NCI-H82 (cell line): ENCODE data around the gene NAV2.

Source experiments
- DNase-seq: peaks from one replicate; lab custom pipeline; 2025; lab: John Stamatoyannopoulos, UW

Gene NAV2

DNA sequence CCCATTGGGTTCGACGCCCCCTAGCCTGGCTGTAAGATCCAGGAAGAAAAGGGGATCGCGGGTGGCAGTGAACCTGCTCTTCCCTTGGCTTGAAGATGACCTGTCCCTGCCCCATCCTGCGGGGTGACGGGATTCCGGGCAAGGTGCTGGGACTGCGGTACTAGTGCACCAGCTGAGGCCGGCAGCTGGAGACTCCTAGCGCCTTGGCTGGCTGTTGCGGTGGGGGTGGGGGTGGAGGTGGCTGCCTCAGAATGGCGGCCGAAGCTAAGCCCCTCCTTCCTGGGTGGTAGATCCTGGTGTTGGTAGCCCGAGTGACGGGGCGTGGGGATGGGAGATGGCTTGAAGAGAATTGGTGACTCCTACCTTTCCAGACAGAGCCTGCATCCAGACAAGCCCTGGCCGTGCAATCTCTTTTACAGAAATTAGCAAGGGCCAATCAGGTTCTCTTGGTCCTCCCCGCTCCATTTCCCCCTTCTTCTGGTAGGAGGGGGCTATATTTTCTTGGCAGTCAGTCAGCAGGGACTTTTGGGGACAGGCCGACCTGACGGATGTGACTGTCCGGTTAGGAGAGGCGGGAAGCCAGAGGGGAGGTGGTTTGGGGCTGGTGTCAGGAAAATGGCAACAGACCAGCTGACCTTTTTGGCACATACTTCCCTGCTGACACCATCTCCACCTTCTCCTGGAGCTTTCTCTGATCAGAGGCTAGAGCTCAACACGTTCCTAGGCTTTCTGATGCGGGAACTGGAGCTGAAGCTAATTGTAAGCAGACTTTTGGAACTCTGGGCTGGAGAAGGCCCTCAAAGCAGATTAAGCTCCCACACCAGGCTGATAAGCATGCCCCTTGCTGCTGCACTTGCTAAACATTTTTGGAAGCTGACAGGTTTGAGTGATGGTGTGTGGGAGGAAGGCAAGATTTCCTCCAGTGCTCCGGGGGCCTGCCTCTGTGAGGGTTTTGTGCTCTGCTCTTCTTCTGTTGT is 2.0 kb downstream of the NAV2 start:
- peak; percentile 41 for DNase-seq

DNA sequence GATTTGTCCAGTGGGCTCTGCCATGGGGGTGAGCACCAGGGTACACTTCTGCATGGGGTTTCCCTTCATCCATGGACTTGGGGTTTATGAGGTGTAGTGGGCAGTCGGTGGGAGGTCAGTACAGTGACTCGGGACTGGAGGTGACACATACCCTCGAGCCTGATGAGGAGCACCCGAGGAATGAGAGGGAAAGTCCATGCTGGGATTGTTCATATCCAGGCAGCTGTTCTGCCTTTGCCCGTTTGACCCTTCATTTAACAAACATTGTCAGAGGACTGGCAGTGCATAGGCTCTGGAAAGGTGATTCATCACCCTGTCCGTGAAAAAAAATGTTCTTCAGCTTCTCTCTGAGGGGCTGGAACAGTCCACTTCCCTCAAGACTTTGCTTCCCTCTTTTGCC is 2.7 kb downstream of the NAV2 start:
- DNase-seq, result no peak

DNA sequence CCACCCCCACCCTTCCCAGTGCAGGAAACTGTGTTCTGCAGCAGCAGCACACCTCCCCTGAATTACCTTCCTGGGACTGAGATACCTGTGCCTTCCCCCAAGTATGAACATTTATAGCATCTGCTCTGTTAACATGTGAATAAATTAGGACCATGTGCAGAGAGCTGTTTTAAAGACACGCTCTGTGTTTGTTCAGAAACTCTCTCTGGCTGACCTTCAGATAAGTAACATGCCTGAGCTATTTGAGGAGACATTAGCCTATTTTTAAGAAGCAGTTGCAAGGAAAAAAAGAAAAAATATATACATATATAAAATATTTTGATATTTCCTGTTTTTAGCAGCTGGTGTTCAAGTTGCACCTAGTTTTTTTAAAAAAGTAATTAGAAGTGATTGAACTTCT is 5.4 kb downstream of the NAV2 start:
- DNase-seq, result no peak

DNA sequence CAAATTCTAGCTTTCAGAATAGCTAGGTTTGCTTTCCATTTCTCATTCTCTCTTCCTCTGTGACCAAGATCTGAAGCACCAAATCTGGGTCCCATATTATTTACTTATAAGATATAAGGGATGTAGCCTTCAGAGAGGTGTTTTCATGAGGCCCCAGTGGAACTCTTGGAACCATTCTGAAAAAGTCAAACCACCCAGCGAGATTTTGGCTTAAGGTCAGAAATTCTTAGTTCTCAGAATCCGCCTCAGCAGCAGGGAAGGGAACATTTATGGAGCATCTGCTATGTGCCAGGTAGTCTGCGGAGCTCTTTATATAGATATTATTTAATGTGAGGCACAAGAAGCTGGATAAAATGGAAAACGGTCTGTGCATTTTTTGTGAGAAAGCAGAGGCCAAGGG is 6.3 kb downstream of the NAV2 start:
- DNase-seq, result no peak

DNA sequence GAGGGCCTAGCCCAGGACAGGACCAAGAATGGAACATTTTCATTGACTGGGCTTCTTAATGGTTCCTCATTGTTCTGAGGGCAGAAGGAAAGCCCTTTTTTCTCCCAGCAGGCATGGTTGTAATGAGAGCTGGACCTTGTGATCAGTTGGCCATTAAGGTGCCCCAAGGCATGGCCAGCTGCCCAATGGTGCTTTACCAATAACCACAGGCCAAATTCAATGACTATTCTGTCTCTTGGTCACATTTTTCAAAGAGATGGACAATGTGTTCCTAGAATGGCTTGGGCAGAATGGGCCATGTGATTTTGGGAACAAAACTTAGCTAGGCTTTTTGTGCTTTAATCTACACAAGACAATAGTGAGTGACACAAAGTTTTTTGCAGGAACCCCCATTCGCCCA is 7.3 kb downstream of the NAV2 start:
- DNase-seq, result no peak

DNA sequence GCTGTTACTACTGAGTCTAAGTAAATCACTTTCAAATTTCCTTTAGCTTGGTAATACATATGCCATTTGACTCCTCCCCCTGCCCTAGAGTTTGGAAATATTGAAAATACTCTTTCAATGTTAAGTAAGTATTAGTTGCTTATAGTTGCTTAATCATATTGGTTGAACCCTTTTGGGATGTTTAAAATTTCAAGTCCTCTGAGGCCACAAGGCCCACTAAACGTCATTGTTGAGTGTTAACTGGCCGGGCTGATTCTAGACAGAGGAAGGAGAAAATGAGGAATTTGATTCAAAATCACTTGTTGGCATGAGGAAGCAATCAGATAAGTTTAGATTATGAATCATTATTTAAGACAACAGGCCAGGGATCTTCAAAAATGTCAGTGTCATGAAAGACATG is 8.5 kb downstream of the NAV2 start:
- DNase-seq, result no peak

DNA sequence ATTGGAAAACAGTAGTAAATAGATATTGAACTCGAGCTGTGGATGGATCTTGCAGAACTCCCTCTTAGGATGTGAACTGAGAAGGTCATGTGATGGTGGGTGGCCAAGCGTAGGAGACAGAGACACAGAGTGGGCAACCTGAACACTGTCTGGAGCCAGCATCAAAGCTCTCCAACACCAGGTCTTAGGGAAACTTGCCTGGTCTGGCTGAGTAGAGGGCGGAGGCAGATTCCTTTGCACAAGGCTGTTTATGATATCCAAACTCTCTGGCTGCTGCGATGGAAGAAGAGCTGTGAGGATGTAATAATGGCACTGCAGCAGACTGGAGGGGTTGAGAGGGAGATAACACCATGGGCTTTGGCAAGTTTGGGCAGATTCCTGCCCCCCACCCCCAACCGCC is 10.1 kb downstream of the NAV2 start:
- no peak for DNase-seq

DNA sequence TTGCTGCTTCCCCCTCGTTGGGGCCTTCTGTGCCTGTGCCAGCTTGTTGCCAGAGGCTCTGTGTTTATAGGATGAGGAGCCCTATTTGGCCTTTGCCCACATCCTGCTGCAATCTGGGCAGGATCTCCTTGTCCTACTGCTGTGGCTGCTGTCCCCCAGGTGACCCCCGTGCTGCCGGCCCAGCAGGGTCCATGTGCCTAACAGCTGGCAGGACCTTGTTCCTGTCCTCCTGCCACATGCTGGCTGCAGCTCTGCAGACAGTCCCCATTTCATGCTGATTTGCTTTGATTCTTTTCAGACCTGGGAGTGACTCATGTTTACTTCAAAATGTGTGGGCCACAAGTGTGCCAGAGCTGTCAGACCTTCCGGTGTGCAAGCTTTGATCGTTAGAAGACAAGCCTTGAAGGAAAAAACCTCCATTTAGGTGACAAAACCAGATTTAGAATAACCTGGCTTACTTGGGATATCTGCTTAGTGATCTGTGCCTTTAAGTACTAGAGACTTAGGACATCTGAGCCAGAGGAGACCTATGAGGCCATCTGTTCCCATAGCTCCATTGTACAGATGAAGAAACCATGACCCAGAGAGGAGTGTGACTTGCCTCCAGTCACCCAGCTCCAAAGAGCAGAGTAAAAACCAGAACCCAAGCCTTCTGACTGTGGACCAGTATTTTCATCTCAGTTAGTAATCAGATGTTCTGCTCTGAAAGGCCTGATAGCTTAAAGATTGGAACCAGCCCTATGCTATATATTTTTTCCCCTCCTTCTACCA is 11.1 kb downstream of the NAV2 start:
- DNase-seq, result peak; percentile 13

DNA sequence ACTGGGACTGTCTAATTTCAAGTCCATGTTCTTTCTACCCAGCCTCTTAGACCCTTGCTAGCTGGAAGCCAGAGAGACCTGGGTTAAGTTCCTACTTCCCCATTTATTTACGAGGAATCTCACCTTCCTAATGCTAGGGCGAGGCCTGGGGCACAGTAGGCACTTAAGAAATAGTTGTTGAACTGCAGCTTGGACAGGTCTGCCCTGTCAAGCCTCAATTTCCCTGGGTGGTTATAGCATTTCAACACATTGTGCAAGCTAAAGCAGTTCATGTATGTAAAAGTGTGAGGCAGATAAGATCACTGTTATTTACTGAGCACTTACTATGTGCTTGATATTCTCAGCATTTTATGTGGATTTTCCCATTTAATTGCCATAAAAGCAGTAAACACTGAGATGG is 12.1 kb downstream of the NAV2 start:
- no peak for DNase-seq

DNA sequence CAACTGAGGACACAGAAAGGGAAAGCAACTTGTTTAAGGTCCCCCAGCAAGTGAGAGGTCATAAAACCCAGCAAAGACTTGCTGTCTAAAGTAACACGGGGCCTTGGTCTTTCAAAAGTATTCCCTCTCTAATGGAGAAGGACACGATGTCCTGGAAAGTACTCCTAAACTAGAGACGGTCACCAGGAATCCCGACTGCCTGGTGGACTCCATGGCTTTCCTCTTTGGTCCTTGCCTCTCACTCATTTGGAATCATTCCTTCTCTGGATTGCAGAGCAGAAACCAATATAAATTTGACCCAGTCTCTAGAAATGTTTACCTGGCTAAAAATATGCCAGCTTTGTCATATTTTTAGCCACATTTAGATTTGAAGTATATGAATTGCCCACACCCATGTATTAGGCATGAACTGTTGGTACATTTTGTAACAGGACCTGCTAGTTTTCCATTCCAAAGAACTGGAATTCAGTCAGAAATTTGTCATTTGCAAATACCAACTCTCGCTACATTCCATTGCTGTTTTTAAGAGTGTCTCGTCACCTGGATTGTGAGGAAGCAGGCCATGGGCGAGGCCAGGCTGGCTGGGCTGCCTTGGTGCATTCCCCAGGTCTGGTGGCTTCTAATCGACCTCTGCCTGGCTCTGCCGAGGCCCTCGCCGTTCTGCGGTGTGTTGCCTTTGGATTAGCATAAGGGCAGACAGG is 12.9 kb downstream of the NAV2 start:
- no peak for DNase-seq

DNA sequence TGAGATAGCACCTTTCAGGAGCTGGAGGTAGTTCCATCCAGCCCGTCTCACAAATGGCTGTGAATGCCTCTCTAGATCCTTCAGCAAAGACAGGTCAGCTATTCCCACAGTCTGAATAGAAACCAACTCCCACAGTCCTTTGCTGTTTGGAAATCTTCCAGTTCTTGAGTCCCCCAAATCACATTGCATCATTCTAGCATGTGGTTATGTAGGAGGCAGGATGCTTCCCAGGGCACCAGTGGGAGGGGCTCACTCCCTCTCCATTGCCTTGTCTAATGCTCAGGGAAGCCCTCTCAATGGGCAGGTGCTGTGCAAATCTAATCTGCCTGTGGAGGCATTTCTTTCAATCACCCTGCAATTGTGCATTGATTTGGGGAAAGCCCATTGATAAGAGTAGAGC is 14.6 kb downstream of the NAV2 start:
- DNase-seq, result peak; percentile 55

DNA sequence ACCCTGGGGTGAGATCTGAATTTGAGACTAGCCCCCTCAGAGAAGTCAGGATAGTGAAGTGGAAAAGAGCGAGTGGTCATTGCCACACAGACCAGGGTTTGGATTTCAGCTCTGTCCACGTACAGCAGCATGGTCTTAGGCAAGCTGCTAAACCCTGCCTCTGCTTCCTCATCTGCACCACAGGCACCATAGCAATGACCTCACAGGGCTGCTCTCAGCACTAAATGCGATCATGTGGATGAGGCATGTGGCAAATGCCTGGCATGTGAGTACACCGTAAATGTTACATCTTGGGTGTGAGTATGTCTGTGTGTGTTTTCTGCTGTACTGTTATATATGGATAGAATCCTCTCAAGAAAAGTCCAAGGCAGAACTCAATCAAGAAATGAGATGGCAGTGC is 15.8 kb downstream of the NAV2 start:
- DNase-seq, result no peak

DNA sequence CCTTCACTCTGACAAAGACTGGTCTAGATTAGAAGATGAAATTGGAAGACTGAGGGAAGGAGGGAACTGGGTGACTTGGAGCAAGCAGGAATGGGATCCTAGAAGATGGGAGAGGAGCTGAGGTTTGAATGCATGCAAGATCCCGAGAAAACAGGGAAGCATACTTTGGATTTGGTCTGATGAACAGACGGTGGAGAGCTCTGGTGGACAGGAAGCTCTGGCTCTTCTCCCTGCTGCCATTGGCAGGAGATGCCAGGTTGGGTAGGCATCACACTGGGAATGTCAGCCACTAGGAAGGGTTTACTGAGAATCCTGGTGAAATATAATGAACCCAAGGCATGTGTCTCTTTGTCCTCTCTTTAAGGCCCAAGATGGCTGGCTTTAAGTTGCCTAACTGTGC is 16.5 kb downstream of the NAV2 start:
- DNase-seq, result no peak

DNA sequence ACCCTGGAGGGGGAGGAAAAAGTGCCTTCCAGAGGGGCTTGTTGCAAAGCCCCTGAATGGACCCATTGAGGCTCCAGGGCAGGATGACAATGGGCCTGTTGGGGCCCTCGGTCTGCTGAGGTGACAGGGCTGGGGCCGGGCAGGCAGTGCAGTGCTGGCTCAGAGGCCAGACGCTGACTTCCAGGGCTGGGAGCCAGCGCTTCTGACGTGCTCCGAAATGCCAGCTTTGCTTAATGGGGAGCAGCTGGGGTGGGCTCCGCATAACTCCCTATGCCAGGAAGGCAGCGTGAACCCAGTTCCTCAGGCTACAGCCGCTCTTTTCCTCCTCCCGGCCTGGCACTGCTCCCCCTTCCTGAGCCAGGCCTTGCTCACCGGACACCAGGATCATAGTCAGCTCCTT is 17.7 kb downstream of the NAV2 start:
- no peak for DNase-seq

DNA sequence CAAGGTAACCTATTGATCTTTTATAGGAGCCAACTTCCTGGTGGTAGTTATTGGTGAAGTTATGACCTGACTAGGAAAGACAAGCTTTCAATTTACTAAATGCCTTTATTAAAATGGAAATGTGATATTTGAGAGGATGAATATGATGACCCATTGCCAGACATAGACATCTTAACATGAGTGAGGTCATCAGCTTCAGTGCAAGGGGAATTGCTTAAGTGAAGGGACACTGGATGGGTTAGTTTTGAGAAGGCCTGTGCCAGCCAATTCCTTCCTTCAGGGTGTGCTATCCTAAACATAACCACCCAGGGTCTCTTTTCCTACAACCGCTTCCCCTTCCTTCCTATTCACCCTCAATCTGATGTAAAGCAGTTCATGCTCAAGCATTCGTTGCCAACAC is 21.5 kb downstream of the NAV2 start:
- no peak for DNase-seq

DNA sequence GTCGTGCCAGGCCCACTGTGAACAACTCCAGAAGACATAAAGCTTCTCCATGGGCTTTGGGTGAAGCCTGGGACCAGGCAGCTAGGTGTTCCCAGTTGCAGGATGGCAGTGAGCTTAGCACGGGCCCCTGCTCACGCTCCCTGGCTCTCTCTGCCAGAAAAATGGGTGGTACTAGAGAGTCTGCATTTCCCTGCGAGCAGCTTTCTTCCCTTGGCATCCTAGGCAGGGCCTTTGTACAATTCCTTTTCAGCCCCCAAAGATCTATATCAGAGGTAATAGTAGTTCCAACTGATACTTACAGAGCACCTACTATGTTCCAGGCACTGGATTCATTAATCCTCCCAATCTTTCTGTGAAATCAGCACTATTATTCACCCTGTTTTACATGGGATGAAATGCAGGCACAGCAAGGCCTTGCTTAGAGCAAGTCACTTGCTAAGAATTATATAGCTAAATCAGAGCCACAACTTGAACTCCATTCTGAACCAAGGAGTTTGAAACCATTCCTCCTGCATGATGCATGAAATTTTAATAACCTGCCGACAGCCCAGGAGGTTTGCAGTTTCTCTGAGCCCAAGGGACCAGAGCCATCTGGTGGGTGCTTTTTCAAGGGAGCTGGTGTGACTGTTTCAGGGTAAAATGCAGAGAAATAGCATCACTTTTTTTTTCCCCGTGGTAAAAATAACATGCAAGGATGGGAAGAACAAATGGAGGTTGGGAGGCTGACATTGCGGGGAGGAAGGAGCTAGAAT is 22.7 kb downstream of the NAV2 start:
- no peak for DNase-seq

DNA sequence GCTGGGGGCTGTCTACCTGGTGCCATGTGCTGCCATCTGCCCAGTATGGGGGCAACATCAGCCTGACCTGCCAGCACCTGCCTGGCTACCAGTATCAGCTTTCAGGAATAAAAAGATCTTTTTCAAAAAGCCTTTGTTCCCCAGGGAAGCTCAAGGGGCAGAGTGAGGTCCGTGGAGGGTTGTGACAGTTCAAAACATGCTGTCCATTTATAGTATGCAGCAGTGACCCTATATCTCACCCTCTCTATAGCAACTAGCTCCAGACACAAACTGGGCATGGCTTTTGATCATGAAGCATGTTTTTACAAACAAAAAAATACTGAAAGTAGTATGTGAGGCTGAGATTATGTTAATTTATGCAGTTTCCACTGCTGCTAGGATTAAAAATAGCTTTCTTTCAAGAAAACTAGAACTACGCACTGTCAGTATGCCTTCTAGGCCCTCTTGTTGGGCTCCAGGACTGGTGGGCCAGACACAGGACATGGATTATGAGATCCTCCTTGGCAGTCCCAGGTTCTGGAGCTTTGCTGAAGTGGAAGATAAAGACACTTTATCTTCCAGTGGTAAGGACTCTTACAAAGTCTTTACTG is 23.4 kb downstream of the NAV2 start:
- DNase-seq, result no peak

DNA sequence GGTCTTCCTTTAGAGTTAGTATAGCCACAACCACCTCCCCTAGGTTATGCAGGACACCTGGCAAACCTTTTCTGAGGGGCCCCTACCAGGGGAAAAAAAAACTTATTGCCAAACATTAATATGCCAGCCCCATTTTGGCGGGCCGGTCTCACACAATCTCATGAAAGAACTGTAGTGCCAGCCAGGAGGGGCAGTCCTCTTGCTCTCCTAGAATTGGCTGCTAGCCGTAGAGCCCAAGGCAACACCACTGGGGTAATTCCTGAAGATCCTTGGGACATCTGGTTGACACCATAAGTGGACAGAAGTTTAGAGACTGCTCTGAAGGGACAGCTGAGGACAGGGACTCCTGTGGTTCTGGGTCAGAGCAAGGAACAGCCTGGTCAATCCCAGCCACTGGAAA is 24.2 kb downstream of the NAV2 start:
- no peak for DNase-seq

DNA sequence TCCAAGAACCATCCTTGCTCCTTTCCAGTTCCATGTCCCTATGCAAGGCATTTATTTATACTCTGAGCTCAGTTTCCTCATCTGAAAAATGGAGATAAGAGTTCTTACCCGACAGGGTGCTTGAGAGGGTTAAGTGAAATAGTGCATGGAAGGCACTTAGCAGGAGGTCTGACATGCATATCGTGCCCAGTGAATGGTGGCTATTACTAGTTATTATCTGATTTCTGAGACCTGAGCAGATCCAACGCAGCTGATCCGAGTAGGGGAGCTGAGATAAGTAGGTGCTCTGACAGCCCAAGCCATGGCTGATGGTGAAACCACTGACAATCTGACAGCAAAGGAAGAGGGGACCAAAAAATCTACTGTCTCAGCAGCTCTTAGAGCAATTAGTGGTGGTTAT is 24.9 kb downstream of the NAV2 start:
- DNase-seq, result no peak

DNA sequence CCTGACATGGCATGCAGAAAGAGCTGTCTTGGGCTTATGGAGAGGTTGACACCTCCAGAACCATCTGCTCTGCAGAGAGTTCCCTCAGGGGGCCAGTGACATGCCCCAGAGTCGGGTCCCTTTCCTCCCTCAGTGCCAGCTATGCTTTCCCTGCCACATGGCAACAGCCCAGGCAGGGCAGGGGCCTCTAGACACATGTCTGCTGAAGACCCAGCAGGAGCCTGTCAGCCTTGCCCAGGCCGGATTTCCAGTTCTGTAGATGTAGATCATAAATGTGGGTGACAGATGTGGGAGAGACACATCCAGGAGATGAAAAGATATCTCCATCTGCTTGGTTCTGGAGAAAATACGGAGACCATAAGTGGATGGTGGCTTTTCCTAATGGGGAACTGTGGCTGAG is 25.5 kb downstream of the NAV2 start:
- DNase-seq, result peak; percentile 5

DNA sequence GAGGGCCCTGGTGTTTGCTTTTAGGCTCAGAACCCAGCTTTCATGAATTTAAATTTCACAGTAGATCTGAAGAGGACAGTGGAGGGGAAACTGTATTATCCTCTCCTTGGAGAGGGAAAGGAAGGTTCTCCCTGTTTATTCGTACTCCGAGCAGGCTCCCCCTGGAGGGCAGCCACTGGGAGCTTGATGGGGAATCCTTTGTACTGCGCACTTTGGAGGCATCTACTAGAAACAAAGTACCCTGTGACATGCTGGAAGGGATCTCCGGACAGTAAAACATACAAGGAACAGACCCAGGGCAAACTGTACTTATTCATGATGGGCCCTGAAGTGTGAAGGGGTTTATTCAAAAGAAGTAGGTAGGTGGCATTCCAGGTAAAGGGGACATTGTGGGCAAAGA is 27.2 kb downstream of the NAV2 start:
- peak; percentile 57 for DNase-seq

DNA sequence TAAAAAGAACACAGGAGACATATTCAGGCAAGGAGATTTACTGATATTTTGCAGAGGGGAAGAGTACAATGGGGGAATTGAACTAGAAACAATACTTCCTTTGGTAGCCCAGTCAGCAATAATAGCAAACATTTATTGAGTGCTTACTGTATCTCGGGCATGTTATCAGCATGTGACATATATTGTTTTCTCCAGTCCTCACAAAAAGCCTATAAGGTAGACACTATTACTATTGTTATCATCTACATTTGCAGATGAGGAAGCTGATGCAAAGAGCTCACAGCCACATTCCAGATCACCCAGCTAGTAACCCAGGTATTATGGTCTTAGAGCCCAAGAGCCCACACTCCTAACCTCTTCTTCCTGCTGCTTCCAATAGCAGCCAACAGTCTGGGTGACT is 27.9 kb downstream of the NAV2 start:
- DNase-seq, result peak; percentile 8
